ENCODE measurements around the gene PTP4A2.
"Not testable (repeated sequence)": the region's sequence is repeated elsewhere in the genome, so short reads cannot be mapped to it uniquely, and the experiment has no call there.

PTP4A2 gene

DNA sequence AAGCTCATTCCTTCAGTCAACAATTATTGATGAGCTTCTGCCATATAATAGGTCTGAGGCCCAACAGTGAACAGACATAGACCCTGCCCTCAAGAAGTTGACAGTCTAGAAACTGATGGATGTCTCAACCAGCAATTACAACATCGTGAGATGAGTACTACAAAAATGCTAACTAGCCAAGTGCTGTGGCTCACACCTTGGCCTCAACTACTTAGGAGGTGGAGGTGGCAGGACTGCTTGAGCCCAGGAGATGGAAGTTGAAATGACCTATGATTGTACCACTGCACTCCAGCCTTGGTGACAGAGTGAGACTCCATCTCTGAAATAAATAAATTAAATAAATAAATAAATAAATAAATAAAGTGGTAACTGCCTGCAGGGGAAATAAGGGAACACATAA lies 11.7 kb upstream of the PTP4A2 start:
- DNase-seq (ENCODE audit: low read depth), result no peak

DNA sequence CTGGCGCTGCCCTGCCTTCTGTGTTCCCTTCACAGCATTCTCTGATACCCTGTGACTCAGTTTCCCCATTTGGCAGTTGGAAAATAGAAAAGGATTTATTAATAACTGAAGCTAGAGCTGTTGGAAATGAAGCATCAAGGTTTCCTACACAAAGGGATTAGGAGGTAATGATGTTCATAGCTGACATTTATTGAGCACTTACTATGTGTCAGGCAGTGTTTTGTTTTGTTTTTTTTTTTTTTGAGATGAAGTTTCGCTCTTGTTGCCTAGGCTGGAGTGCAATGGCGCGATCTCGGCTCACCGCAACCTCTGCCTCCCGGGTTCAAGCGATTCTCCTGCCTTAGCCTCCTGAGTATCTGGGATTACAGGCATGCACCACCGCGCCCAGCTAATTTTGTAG lies 7.5 kb upstream of the PTP4A2 start:
- not testable (repeated sequence) for DNase-seq (ENCODE audit: low read depth)

DNA sequence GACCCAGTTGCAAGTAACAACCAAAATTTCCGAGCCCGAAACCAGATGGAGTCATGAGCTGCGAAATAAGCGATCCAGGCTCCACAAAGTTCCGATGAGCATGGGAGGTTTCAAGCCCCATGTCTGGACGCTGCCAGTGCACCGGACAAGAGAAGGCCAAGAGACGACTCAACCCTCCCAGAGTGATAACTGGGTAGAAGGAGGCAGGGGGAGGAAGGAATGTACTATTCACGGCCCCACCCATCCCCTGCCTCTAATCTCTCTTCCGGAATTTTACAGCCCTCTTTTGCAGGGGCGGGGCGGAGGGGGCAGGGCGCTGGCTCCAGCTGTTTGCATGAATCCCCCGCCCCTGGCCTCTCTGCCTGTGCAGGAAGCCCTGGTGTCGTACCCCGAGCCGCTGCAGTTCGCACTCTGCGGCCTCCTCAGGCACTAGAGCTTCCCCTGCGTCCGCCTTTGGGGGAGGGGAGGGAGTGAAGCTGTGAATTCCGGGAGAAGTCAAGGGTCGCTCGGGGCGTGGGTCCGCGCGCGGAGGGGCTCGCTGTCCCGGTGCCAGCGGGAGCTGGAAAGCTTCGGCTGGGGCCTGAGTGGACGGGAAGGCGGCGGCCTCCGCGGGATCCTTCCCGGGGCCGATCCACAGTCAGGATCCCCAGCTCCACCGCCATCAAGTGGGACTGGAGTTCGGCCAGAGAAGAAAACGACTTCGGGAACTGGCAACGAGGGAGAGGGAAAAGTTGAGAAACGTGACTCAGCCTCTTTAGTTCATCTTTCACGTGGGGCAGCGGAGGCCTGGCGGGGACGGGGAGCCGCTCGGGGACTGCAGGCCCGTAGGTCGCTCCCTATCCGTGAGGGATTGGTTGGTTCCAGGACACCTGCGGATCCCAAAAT lies 6.3 kb upstream of the PTP4A2 start:
- peak; percentile 86 for DNase-seq (ENCODE audit: low read depth)

DNA sequence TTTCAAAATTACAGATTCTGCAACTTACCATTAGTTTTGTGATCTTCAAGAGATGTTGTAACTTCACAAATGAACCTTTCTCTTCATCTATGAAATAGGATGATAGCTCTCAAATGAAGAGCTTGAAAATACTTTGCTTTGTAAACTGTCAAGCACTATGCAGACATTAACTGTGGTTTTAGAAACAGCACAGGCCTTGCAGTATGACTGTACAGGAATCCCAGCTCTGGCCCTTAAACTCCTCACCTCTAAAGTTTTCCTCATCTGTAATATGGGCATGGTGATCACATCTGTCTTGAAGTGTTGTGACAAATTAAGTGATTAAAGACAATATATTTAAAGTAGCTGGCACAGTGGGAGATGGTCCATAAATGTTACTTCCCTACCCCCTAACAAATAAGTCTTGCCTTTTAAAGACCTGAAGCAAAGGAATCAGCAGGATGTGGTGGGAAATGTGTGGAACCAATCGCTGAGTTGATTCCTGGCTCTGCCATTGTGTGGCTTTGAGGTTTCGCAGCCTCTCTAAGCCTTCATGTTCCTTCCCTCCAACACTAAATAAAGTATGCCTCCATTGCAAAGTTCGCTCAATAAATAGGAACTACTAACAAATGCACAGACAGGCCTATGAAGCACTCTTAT lies 5.5 kb upstream of the PTP4A2 start:
- no peak for DNase-seq (ENCODE audit: low read depth)

DNA sequence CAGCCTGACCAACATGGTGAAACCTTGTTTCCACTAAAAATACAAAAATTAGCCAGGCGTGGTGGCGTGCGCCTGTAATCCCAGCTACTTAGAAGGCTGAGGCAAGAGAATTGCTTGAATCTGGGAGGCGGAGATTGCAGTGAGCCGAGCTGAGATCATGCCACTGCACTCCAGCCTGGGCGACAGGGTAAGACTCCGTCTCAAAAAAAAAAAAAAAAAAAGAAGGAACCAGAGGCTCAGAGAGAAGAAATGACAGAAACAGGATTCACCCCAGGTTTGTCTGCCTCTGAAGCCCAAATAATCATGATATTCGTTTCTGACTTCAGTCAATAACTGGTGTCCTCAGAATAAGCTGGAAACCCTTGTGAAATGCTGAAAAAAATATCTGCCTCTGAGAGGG lies 3.9 kb upstream of the PTP4A2 start:
- DNase-seq (ENCODE audit: low read depth), result not testable (repeated sequence)

DNA sequence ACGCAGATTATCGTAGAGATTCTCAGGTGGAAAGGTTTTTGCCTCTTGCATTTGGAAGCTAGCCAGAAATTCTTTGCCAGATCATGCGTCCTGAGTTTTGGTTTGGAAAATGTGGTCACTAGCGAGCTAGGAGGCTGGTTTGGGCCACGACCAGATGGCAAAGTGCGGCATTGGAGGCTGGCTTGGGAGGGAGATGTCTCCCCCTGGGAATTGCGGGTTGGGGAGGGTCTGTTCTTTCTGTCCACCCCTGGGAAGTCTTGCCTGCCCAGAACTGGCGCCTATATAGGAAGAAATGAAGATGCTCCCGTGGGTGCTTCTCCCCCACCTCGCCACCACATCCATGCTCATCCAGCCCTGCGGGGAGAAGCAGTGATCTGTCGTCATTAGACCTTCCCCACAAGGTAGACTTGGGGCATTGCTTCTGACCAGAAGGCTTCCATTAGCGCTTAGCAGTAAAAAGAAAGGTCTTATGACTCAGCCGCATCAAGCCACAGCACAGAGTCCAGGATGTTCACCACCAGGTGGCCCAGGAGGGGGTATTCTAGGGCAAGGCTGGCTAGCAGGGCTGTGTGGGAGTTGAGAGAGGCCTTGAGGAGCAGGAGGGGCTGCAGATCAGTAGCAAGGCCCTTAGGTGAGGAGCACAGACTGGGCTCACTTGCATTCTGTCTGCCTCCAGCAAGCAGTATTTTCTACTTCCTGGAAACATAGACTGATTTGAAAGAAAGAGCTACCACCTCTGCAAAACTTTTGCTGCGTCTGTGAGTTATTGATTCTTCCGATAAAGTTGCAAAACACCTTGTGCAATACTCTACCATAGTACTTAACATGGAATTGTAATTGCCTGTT lies 1.5 kb upstream of the PTP4A2 start:
- DNase-seq (ENCODE audit: low read depth), result peak; percentile 59

DNA sequence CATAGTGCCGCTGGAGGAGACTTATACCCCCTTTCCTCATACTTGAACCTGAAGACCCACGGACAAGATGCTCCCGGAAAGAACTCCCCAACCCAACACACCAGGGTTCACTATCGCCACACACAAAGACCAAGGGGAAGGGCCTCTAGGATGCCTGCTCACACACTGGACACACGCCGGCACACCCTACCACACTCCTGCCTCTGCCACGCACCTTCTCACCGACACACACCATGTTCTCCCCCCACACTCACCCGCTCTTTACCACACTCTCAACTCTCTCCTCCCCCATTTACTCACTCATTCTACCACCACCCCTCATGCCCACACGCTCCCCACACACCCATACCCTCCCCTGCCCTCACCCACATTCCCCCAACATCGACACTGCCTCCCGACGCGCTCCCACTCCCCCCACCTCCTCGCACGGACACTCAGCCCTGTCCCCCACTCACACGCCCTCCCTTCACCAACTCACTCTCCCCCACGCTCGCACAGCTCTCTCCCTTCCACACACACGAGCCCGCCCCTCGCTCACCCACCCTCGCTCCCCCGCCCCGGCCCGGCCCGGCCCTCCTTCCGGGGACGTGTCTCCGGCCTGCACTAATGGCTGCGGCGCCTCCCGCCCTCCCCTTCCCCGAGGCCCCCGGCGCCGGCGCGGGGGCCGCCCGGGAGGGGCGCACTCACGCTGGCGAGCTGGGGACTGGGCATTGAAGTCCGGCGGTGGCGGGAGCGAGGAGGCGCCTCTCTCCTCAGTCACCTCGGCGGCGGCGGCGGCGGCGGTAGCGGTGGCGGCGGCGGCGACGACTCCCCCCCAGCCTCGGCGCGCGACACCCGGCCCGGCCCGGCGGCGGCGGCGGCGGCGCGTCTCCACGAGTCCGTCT lies 626 bp downstream of the PTP4A2 start:
- no peak for DNase-seq (ENCODE audit: low read depth)

DNA sequence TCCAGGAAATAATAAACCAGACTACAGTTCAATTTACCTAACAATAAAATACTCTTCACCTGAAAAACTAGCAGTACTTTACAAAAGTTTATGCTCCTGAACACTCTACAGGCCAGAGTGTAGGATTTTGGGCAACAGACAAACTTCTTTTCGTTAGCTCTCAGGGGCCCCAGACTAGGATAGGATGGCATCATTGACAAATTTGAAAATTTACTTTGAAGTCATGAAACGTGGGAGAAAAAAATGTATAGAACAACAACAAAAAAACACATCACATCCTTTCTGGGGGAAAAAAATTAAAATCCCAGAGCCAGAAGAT lies 1.2 kb downstream of the PTP4A2 start:
- DNase-seq (ENCODE audit: low read depth), result no peak

DNA sequence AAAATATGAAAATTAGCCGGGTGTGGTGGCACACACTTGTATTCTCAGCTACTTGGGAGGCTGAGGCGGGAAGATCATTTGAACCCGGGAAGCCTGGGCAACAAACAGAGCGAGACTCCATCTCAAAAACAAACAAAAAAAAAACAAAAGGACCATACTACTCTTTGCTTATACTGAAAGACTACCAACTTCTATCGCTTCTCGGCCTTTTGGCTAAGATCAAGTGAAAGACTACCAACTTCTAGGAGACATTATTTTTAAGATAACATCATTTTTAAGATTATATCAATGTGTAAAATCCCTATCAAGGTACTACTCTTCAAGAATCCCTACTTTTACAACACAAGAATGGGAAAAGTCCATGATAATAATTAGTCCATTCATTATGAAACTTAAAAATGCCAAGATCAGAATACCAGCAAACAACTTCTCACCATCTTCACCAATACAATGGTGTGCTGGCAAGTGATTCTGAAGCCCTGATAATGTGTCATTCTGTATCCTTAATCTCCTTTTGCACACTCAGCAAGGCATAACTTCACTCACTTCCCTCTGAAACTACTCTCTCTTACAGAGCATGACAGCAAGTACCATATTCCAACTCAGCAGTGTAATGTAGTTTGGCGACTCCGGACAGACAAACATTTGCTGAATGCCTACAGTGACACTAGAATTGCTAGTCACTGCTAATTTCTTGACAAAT lies 1.7 kb downstream of the PTP4A2 start:
- no peak for DNase-seq (ENCODE audit: low read depth)

DNA sequence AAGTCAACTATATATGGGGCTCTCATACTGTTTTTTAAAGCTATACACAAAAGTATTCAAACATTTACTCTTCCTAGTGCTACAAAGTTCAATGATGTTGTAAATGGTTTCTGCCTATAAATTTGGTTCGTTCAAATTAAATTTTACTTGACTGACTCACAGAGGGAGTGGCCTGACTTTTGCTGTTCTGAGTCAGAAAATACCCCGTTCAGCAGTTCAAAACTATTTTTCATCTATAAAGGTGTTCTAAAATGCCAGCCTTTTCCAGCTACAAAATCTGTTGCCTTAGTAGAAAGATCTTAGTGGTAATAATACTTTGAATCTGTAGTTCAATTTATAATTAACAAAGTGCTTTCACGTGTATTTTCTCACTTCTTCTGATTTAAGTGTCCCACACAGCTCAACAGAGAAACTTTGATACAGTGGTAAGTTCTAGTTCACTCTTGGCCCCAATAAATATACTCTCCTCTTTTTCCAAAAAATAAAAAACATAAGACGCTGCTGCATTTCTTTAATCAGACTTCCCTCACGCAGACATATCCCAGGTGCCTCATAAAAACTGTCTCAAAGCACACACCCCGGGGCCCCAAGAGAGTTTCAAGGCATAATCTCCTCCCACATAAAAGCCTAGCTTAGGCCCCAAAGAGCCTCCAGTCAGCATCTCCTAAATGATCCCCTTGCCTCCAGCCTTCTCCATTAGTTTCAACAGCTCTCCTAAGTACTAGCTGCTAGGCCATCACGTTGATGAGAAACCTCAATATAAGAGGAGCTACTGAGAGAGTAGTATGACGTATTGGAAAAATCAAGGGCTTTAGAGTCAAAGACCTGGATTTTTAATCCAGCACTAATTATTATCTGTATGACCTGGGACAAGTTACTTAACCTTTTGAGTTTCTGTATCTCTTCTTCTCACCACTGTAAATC lies 3.2 kb downstream of the PTP4A2 start:
- DNase-seq (ENCODE audit: low read depth), result no peak

DNA sequence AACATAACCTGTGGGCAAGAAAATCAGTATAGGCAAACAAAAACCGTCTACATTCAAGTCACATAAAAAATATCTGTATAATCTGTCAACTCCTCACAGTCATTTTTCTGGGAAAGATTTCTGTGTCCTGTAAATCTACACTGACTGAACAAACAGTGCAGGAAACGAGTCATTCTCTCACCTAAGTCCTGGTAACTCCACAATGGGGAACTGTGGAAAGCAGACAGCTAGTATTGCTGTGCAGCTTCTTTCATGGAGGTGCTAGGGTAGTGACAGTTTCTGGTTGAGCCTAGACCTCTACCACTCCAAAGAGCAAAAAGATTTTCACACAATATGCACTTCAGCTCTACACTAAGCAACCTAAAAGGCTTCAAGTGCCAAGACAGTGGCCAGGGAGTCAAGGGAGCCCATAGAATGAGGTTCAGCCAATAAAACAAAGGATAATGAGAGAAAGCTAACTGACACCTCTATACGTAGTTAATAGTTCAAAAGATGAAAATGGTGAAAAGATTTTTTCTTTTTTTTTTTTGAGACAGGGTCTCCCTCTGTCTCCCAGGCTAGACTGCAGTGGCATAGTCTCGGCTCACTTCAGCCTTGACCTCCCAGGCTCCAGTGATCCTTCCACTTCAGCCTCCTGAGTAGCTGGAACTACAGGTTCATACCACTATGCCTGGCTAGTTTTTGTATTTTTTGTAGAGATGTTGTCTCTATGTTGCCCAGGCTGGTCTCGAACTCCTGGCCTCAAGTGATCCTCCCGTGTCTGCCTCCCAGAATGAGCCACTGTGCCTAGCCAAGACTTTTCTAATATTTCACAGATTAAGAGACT lies 5.5 kb downstream of the PTP4A2 start:
- no peak for DNase-seq (ENCODE audit: low read depth)

DNA sequence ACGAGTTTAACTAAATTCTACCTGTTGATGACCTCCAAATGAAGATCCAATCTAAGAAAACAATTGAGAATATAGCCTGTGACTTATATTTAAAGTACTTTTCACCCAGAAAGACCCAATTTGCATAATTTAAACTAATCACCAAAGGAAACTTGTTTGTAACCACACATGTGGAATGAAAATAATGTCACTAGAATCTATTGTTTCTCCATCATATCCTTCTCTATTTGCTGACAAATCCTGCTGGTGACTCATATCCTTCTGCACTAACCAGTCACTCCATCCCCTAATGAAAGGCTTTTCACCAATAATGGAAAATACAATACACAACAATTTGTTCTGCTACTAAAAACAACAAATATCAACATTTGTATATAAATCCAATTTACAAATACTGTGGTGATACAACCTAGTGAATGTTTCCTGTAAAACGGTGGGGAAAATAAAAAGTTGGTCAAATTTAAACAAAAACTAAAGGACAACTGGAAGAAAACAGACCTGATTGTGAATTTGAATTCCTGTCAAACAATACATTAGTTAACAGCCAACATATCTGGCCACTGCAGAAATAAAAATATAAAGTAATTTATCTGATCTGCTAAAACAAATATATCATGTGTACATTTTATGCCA lies 6.5 kb downstream of the PTP4A2 start:
- no peak for DNase-seq (ENCODE audit: low read depth)

DNA sequence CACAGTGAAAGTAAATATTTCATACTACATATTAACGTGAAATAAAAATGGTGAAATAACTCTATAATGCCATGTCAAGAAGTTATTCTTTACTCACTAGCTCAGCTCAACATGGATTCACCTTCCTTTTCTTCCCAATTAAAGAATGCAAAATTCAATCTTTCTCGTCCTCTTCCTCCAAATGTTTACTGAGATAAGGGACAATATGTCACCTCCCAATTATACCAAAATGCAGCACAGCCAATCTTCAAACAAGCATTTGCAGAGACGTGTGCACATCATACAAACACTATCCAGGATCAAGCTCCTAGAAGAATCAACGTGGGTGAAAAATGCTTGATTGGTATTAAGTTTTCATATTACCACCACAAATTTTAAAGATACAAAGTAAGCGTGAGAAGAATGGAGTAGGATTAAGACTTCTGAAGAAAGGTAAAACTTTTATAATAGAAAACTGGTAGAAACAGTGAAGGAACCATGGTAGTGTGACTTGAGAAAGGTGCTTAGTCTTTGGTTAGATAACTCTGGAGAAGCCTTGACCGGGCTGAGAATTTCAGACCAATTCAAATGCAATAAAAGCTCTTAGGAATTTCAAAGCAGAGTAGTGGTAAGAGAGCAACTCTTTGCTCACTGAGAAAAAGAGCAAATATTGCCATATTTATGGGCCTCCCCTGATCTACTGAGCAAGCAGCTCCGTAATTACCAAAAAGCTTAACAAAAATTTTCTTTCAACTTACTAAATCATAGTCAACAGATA lies 7.2 kb downstream of the PTP4A2 start:
- no peak for DNase-seq (ENCODE audit: low read depth)

DNA sequence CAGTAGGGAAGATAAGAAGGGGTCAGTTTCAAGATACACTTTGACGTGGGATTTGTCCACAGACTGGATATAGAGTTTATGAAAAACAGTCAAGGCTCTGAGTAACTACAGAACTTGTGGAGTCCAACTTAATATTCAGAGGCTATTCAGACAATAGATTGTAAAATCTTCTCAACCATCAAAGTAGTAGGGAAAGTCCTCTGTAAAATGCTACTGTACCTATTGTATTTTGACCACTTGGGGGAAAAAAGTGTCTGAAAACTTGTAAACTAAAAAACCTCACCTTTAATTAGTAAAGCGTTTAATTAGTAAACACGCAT lies 10.5 kb downstream of the PTP4A2 start:
- no peak for DNase-seq (ENCODE audit: low read depth)

DNA sequence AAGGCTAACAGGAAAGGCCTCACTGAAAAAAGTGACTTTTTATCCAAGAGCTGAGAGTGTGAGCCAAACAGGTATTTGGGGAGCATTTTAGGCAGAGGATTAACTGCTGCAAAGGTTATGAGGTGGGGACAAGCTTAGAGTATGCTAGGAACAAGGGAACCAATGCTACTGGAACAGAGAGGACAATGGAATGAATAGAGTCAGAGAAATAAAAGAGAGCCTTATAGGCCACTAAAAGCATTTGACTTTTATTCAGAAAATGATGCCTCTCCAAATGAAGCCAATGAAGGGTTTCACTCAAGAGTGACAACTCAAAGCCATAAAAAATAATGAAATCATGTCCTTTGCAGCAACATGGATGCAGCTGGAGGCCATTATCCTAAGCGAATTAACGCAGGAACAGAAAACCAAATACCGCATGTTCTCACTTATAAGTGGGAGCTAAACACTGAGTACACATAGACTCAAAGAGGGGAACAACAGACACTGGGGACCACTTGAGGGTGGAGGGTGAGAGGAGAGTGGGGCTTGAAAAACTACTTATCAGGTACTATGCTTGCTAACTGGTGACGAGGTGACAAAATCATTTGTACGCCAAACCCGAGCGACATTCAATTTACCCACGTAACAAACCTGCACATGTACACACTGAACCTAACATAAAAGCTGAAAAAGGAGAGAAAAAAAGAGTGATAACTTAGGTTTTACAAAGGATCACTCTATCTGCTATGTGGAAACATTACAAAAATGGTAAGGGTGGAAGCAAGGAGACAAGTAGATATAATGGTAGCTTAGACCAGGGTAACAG lies 11.1 kb downstream of the PTP4A2 start:
- DNase-seq (ENCODE audit: low read depth), result no peak

DNA sequence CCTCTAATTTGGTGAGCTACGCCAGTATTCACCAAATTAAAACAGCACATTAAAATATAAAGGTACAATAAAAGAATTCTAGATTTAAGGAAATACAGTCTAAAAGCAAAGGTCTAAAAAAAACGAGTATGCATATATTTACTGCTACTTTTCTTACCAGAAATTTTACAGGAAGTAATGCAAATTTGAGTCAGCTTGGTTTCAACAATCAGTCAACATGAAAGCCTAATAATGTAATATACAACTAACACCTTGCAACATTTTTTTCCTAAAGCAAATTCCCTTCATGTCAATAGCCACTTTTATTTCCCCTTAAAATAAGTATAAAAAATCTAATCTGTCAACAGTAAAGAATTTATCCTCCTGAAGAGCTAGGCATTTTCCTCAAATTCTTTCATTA lies 11.9 kb downstream of the PTP4A2 start:
- DNase-seq (ENCODE audit: low read depth), result no peak

DNA sequence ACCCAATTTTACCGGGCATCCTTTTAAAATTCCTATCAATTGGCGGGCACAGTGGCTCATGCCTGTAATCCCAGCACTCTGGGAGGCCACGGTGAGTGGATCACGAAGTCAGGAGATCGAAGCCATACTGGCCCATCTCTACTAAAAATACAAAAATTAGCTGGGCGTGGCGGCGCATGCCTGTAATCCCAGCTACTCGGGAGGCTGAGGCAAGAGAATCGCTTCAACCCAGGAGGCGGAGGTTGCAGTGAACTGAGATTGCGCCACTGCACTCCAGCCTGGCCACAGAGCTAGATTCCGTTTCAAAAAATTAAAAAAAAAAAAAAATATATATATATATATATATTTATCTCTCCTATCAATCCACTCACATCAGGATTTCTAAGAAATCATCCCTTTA lies 12.3 kb downstream of the PTP4A2 start:
- DNase-seq (ENCODE audit: low read depth), result not testable (repeated sequence)

Data from fibroblast of the conjunctiva (primary cell).